ENCODE data around the gene AP3B2.
"Not testable (repeated sequence)": the region's sequence is repeated elsewhere in the genome, so short reads cannot be mapped to it uniquely, and the experiment has no call there.

AP3B2 gene

GRCh38 chr15:82709421-82710207, at the start of gene AP3B2:
Gene AP3B2 (minus strand): TSS chr15:82709875. CDS start chr15:82709706, 169 bp downstream.
- peak; percentile 84 for DNase-seq

GRCh38 chr15:82751308-82751707, 41.6 kb upstream of the AP3B2 start:
- no peak for DNase-seq

GRCh38 chr15:82750831-82751180, 41.1 kb upstream of the AP3B2 start:
- DNase-seq: no peak

GRCh38 chr15:82749951-82750830, 40.5 kb upstream of the AP3B2 start:
- DNase-seq: peak; percentile 93

GRCh38 chr15:82748315-82748714, 38.6 kb upstream of the AP3B2 start:
- no peak for DNase-seq

GRCh38 chr15:82743810-82744209, 34.1 kb upstream of the AP3B2 start:
- DNase-seq: no peak

- DNase-seq: no peak
Measured at GRCh38 chr15:82742134-82742533, 32.5 kb upstream of the AP3B2 start.

- DNase-seq: no peak
Measured at GRCh38 chr15:82739086-82739485, 29.4 kb upstream of the AP3B2 start.

GRCh38 chr15:82737975-82738374, 28.3 kb upstream of the AP3B2 start:
- no peak for DNase-seq

- no peak for DNase-seq
Measured at GRCh38 chr15:82731527-82731926, 21.9 kb upstream of the AP3B2 start.

GRCh38 chr15:82730022-82730530, 20.4 kb upstream of the AP3B2 start:
- DNase-seq: no peak

GRCh38 chr15:82726816-82727215, 17.1 kb upstream of the AP3B2 start:
- DNase-seq: no peak

- no peak for DNase-seq
Measured at GRCh38 chr15:82715003-82715402, 5.3 kb upstream of the AP3B2 start.

- no peak for DNase-seq
Measured at GRCh38 chr15:82714016-82714415, 4.3 kb upstream of the AP3B2 start.

- DNase-seq: no peak
Measured at GRCh38 chr15:82712036-82712435, 2.4 kb upstream of the AP3B2 start.

- no peak for DNase-seq
Measured at GRCh38 chr15:82710926-82711490, 1.3 kb upstream of the AP3B2 start.

GRCh38 chr15:82710208-82710555, 507 bp upstream of the AP3B2 start:
- DNase-seq: no peak

GRCh38 chr15:82709081-82709420, 624 bp downstream of the AP3B2 start:
- no peak for DNase-seq

GRCh38 chr15:82705856-82706255, 3.8 kb downstream of the AP3B2 start:
- not testable (repeated sequence) for DNase-seq

- no peak for DNase-seq
Measured at GRCh38 chr15:82699726-82700125, 9.9 kb downstream of the AP3B2 start.

GRCh38 chr15:82698711-82699345, 10.8 kb downstream of the AP3B2 start:
- DNase-seq: no peak

- no peak for DNase-seq
Measured at GRCh38 chr15:82697735-82698407, 11.8 kb downstream of the AP3B2 start.

- no peak for DNase-seq
Measured at GRCh38 chr15:82692171-82692570, 17.5 kb downstream of the AP3B2 start.

All from stimulated activated CD4-positive, alpha-beta T cell treated with anti-CD3 and anti-CD28 coated beads, Interleukin-15, amount 100 ng/mL, for 24 hours (primary cell).